ENCODE results near the gene DDIAS.
"Not testable (repeated sequence)": the region's sequence is repeated elsewhere in the genome, so short reads cannot be mapped to it uniquely, and the experiment has no call there.

DDIAS gene

DNA sequence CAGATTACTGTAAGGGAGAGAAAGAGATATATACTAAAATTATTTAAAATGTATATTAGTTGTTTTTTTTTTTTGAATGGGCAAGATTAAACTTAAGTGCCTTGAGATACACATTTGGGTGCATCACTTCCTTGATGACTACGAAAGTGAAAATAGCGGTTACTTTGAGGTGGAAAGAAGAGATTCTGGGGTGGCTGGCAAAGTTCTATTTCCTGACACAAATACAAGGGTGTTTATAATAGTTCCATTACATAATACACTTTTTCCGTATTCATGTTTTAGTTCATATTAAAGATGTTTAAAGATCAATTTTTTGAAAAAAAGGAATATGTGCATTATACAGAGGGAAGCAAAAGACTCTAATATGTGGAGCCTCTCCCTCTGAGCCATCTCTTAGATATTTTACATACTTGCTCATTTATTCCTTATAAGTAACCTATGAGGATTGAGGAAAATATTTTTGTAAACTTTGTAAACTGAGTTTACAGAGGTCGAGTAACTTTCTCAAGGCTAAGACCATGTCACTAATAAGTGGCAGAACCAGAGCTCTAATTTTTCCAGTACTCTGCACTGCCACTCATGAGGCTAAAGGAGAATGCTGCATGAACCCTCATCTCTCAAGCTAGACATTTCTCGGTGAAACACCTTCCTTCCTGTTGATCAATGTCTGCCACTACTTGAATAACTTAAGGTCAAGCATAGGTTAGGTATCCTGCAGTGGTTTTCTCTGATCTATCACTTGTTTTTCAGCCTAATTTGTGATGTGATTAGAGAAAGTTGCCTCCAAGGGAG lies 58.6 kb downstream of the DDIAS start:
- no peak for DNase-seq (ENCODE audit: low read depth)
- no peak overlapping the region for H3K4me3 ChIP-seq (ENCODE audit: low read length)
- TF ChIP-seq, protein P1, sequence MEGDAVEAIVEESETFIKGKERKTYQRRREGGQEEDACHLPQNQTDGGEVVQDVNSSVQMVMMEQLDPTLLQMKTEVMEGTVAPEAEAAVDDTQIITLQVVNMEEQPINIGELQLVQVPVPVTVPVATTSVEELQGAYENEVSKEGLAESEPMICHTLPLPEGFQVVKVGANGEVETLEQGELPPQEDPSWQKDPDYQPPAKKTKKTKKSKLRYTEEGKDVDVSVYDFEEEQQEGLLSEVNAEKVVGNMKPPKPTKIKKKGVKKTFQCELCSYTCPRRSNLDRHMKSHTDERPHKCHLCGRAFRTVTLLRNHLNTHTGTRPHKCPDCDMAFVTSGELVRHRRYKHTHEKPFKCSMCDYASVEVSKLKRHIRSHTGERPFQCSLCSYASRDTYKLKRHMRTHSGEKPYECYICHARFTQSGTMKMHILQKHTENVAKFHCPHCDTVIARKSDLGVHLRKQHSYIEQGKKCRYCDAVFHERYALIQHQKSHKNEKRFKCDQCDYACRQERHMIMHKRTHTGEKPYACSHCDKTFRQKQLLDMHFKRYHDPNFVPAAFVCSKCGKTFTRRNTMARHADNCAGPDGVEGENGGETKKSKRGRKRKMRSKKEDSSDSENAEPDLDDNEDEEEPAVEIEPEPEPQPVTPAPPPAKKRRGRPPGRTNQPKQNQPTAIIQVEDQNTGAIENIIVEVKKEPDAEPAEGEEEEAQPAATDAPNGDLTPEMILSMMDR (IDR thresholded peaks at IDR 0.05; ENCODE audit: insufficient read depth, low read depth, low read length, missing control alignments): no peak

DNA sequence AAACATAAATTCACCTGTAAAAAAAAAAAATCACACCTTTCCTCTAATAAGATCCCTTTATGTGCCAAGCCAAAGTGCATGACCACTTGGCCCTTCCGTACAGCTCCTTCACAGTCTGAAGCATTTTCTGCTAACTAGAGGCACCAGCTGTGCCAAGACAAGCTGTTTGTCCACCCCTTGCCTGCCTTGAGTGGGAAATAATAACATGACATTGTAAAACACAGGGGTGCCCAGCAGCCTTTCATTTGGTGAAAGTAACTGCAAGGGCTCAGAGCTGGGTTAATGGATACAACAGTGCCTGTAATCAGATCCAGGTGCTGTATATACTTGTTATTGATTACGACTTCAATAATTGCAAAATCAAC lies 59.2 kb downstream of the DDIAS start:
- no peak overlapping the region for H3K4me3 ChIP-seq (ENCODE audit: low read length)
- no peak for DNase-seq (ENCODE audit: low read depth)
- TF ChIP-seq, protein P1 (IDR thresholded peaks at IDR 0.05; ENCODE audit: insufficient read depth, low read depth, low read length, missing control alignments): no peak

DNA sequence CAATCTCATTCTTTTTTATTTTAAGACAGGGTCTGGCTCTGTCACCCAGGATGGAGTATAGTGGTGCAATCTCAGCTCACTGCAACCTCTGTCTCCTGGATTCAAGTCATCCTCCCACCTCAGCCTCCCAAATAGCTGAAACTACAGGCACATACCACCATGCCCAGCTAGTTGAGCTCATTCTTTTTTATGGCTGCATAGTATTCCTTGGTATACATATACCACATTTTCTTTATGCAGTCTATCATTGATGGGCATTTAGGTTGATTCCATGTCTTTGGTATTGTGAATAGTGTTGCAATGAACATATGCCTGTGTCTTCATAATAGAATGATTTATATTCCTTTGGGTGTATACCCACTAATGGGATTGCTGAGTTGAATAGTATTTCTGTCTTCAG lies 60.5 kb downstream of the DDIAS start:
- not testable (repeated sequence) for DNase-seq (ENCODE audit: low read depth); H3K4me3 ChIP-seq (ENCODE audit: low read length)

DNA sequence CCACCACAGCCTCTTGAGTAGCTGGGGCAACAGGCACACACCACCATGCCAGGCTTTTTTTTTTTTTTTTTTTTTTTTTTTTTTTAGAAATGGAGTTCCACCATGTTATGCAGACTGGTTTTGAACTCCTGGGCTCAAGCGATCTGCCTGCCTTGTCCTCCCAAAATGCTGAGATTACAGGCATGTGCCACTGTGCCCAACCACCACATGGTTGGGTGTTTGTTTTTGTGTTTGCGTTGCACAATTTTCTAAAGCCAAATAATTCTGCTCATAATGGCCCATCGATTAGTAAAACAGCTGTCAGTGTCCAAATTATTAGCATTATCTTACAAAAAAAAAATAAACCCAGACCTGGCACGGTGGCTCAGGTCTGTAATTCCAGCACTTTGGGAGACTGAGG lies 65.8 kb downstream of the DDIAS start:
- no peak overlapping the region for H3K4me3 ChIP-seq (ENCODE audit: low read length)
- DNase-seq (ENCODE audit: low read depth): no peak
- TF ChIP-seq, protein P1 (IDR thresholded peaks at IDR 0.05; ENCODE audit: insufficient read depth, low read depth, low read length, missing control alignments): no peak

DNA sequence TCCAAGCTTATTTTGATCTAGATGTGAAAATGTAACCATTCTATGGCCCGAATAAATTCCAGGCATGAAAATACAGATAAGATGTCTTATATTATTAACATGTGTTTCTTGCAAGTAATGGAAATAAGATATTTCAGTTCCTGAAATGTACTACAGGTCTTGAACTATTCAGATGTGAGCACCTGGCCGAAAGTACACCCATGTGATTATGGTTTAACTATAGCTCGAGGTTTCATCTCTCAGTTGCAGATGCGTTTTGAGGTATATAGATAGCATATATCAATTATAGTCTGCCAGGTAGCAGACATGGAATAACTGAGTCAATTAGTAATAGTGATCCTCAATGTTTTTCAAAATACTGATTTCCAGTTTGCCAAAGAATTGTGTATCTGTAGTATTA lies 68.3 kb downstream of the DDIAS start:
- no peak for DNase-seq (ENCODE audit: low read depth)
- H3K4me3 ChIP-seq (ENCODE audit: low read length): no peak overlapping the region

DNA sequence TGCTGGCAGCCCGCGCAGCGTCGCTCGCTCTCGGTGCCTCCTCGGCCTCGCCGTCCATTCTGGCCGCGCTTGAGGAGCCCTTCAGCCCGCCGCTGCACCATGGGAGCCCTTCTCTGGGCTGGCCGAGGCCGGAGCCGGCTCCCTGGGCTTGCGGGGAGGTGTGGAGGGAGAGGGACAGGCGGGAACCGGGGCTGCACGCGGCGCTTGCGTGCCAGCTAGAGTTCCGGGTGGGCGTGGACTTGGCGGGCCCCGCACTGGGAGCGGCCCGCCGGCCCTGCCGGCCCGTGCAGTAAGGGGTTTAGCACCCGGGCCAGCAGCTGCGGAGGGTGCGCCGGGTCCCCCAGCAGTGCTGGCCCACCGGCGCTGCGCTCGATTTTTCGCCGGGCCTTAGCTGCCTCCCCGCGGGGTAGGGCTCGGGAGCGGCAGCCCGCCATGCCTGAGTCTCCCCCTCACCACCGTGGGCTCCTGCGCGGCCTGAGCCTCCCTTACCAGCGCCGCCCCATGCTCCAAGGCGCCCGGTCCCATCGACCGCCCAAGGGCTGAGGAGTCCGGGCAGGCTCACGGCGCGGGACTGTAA lies 69.1 kb downstream of the DDIAS start:
- not testable (repeated sequence) for H3K4me3 ChIP-seq (ENCODE audit: low read length); DNase-seq (ENCODE audit: low read depth)

More for the DNA sequence above, 68.3 kb downstream of the DDIAS start:
- TF ChIP-seq, protein P1 (IDR thresholded peaks at IDR 0.05; ENCODE audit: insufficient read depth, low read depth, low read length, missing control alignments): no peak

DNA sequence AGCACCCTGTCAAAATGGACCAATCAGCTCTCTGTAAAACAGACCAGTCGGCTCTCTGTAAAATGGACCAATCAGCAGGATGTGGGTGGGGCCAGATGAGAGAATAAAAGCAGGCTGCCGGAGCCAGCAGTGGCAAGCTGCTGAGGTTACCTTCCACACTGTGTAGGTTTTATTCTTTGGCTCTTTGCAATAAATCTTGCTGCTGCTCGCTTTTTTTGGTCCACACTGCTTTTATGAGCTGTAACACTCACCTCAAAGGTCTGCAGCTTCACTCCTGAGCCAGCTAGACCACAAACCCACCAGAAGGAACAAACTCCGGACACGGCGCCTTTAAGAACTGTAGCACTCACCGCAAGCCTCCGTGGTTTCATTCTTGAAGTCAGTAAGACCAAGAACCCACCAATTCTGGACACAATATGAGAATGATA lies 70.0 kb downstream of the DDIAS start:
- DNase-seq (ENCODE audit: low read depth); H3K4me3 ChIP-seq (ENCODE audit: low read length): not testable (repeated sequence)

DNA sequence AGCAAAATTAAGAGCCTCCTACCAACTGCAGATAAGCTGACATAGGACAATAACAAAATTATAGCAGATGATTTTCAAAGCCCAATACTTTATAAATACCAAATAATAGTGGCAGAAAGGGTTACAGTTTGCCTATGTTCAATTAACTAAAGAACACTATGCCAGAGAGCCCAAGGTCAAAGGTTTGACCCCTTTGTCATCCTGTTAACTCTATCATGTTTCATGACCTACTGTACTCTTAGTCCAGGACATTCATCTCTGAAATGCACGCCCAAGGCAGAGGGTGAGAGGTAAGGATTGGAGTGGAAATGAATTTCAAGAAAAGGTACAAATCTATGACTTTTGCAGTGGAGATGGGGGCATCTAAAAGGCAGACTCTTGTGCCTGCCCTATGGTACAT lies 70.6 kb downstream of the DDIAS start:
- no peak overlapping the region for H3K4me3 ChIP-seq (ENCODE audit: low read length)
- no peak for DNase-seq (ENCODE audit: low read depth)
- TF ChIP-seq, protein P1 (IDR thresholded peaks at IDR 0.05; ENCODE audit: insufficient read depth, low read depth, low read length, missing control alignments): no peak
